HepG2 (cell line): ENCODE data around the gene SPATA13. TPM values are rescaled to one million over a fixed set of nuclear protein-coding genes. Genes with fewer than 3 reads are reported as not detected.

Experiments
- ATAC-seq: fragments of 200-7000 bp; cut with Tn5 transposase; 3 replicates; pipeline ENCODE4 v1.9.1; 2020; ENCODE audit warnings: mild to moderate bottlenecking, moderate library complexity
- BruUV-seq: library from RNA; stranded (reverse); fragments of 400-500 nt; replicated peaks from 2 replicates; lab custom pipeline; 2021; lab: Mats Ljungman, UMichigan
- CTCF ChIA-PET: fragments of 300-600 bp; formaldehyde crosslinking; extraction: SDS; loops from one replicate; lab custom pipeline; 2021; ENCODE audit warnings: low total read pairs, inconsistent platforms, low intra/inter-chr PET ratio; lab: Yijun Ruan, JAX
- POLR2A ChIA-PET: fragments of 350-600 bp; sonication (Branson Sonifier 250); formaldehyde crosslinking; loops from one replicate; lab custom pipeline; 2020; ENCODE audit warnings: antibody characterized with exemption, inconsistent platforms; lab: Yijun Ruan, JAX
- DNase-seq: peaks from one replicate; pipeline ENCODE4 v3.0.0-alpha.2; 2015; ENCODE audit warnings: low spot score
- FAIRE-seq: peaks from 3 replicates; lab custom pipeline; 2011; peaks lifted over from hg19 to GRCh38; lab: Jason Lieb, UNC
- H2AFZ ChIP-seq: one replicate; pipeline ENCODE4 v1.6.1; 2011; ENCODE audit warnings: low read length, inconsistent platforms
- H3K27ac ChIP-seq: fragments of 300-600 bp; 3 replicates; pipeline ENCODE4 v1.8.0; 2011; ENCODE audit warnings: mixed run types, mild to moderate bottlenecking, mixed read lengths, low read length, inconsistent platforms; ENCODE audit not compliant: insufficient read depth; ENCODE audit errors: extremely low read length
- H3K27me3 ChIP-seq, 2 experiments: fragments of 200-600 bp in 1 of 2; 2 replicates in 1 of 2; 3 replicates in 1 of 2; pipeline versions ENCODE4 v1.6.0 to v1.8.0; 2011; ENCODE audit warnings: low read length in 2 of 2, mild to moderate bottlenecking in 2 of 2, moderate library complexity in 2 of 2, inconsistent platforms in 1 of 2; ENCODE audit not compliant: insufficient read depth in 2 of 2, control insufficient read depth in 1 of 2
- H3K36me3 ChIP-seq, 2 experiments: fragments of 200-600 bp in 1 of 2; replicated peaks in 1 of 2; 2 replicates in 1 of 2; 3 replicates in 1 of 2; pipeline versions ENCODE4 v1.5.1 to v1.8.0; 2011; ENCODE audit warnings: low read length in 2 of 2, inconsistent platforms in 1 of 2; ENCODE audit not compliant: insufficient read depth in 2 of 2, control insufficient read depth in 1 of 2
- H3K4me1 ChIP-seq: 2 replicates; pipeline ENCODE4 v1.5.1; 2012; ENCODE audit warnings: low read length, inconsistent platforms; ENCODE audit not compliant: insufficient read depth
- H3K4me2 ChIP-seq: 2 replicates; pipeline ENCODE4 v1.6.0; 2011; ENCODE audit warnings: low read depth, low read length, inconsistent platforms
- H3K4me3 ChIP-seq, 3 experiments: fragments of 200-600 bp in 1 of 3; sonication (generic), shearing (Covaris generic) in 1 of 3; replicated peaks in 1 of 3; 2 replicates each; pipeline ENCODE4 v1.5.1; 2011 to 2016; ENCODE audit warnings: low read length in 3 of 3, inconsistent platforms in 2 of 3, low read depth in 2 of 3, mild to moderate bottlenecking in 2 of 3, control low read depth in 1 of 3, mixed read lengths in 1 of 3; ENCODE audit not compliant: insufficient read depth in 1 of 3
- H3K79me2 ChIP-seq: one replicate; pipeline ENCODE4 v1.6.1; 2011; ENCODE audit warnings: low read length, inconsistent platforms; ENCODE audit not compliant: insufficient read depth
- H3K9ac ChIP-seq: 2 replicates; pipeline ENCODE4 v1.6.0; 2011; ENCODE audit warnings: mild to moderate bottlenecking, low read depth, low read length, inconsistent platforms; ENCODE audit not compliant: insufficient read depth
- H3K9me3 ChIP-seq: 2 replicates; pipeline ENCODE4 v1.5.1; 2012; ENCODE audit warnings: mild to moderate bottlenecking, low read length
- H4K20me1 ChIP-seq: 2 replicates; pipeline ENCODE4 v1.6.0; 2011; ENCODE audit warnings: inconsistent platforms, mild to moderate bottlenecking, low read length, moderate library complexity; ENCODE audit not compliant: insufficient read depth
- ARID2 ChIP-seq: sonication (generic); formaldehyde crosslinking; IDR thresholded peaks from 2 replicates; pipeline ENCODE4 v1.8.1; 2022; ENCODE audit warnings: mild to moderate bottlenecking, missing genetic modification reagents, borderline replicate concordance
- CREB1 ChIP-seq, 2 experiments: fragments of 450-650 bp in 1 of 2; IDR thresholded peaks; 2 replicates each; pipeline ENCODE4 v1.6.1; 2016 to 2017; ENCODE audit warnings: control low read depth in 1 of 2, mild to moderate bottlenecking in 1 of 2, missing compliant biosample characterization in 1 of 2, missing genetic modification characterization in 1 of 2
- HOXA3 ChIP-seq: sonication (generic); formaldehyde crosslinking; IDR thresholded peaks from 2 replicates; pipeline ENCODE4 v1.5.0; 2020; ENCODE audit warnings: missing genetic modification reagents
- NR2F6 ChIP-seq, 2 experiments: IDR thresholded peaks; 2 replicates each; pipeline ENCODE4 v1.6.1; 2016; ENCODE audit warnings: antibody characterized with exemption in 1 of 2, mild to moderate bottlenecking in 1 of 2
- PATZ1 ChIP-seq: sonication (generic); formaldehyde crosslinking; IDR thresholded peaks from 2 replicates; pipeline ENCODE4 v1.4.0; 2020; ENCODE audit warnings: missing genetic modification reagents
- PHF20 ChIP-seq: sonication (generic); formaldehyde crosslinking; IDR thresholded peaks from 2 replicates; pipeline ENCODE4 v1.5.0; 2020; ENCODE audit warnings: mild to moderate bottlenecking, missing genetic modification reagents
- RFX5 ChIP-seq: IDR thresholded peaks from 2 replicates; pipeline ENCODE4 v1.6.1; 2011; ENCODE audit warnings: low read depth, low read length, improper control_type of control experiment
- TEAD2 ChIP-seq: sonication (generic); formaldehyde crosslinking; IDR thresholded peaks from 2 replicates; pipeline ENCODE4 v1.9.0; 2021; ENCODE audit warnings: missing genetic modification reagents
- ZIK1 ChIP-seq: sonication (generic); formaldehyde crosslinking; IDR thresholded peaks from 2 replicates; pipeline ENCODE4 v1.5.0; 2020; ENCODE audit warnings: mild to moderate bottlenecking, low read depth, missing genetic modification reagents, borderline replicate concordance
- ZNF225 ChIP-seq: sonication (generic); formaldehyde crosslinking; IDR thresholded peaks from 2 replicates; pipeline ENCODE4 v1.4.0; 2020; ENCODE audit warnings: mild to moderate bottlenecking, missing genetic modification reagents
- ZNF253 ChIP-seq: sonication (generic); formaldehyde crosslinking; IDR thresholded peaks from 2 replicates; pipeline ENCODE4 v1.8.0; 2022; ENCODE audit warnings: mild to moderate bottlenecking, missing genetic modification reagents, borderline replicate concordance
- ZNF670 ChIP-seq: sonication (generic); formaldehyde crosslinking; IDR thresholded peaks from 2 replicates; pipeline ENCODE4 v1.8.0; 2022; ENCODE audit warnings: mild to moderate bottlenecking, missing genetic modification reagents, borderline replicate concordance
- WGBS: methylation state at CpG from one replicate; pipeline ENCODE4 v1.1.6; 2017; ENCODE audit warnings: low lambda C conversion rate; 5-methylcytosine and 5-hydroxymethylcytosine counted together
- in situ Hi-C: cut with HindIII; loops from 2 replicates; pipeline ENCODE4 v1.10.0; 2017; ENCODE audit warnings: low pct_unique_long_range_greater_than_20kb; ENCODE audit not compliant: extremely low pct_ligation_motif_present
- intact Hi-C: fragments of 100-400 bp; cut with micrococcal nuclease; formaldehyde crosslinking; loops from one replicate; pipeline ENCODE4 v1.10.0; 2022; ENCODE audit not compliant: unreplicated experiment
- polyA plus RNA-seq, 8 experiments: library from polyadenylated mRNA; depleted of rRNA in 3 of 8; stranded (reverse) in 7 of 8; unstranded in 1 of 8; fragments of >200 nt; fragmentation: Illumina TruSeq in 4 of 8; extraction: Trizol in 4 of 8; gene quantifications; 2 replicates each; pipeline versions ENCODE4 v1.2.1 to v1.2.3, GENCODE V29; 2011 to 2016; ENCODE audit warnings: low read depth in 4 of 8, missing spikeins in 1 of 8, mixed read lengths in 1 of 8; ENCODE audit not compliant: insufficient read depth in 1 of 8
- total RNA-seq, 5 experiments: library from RNA; depleted of rRNA; stranded (reverse); fragments of >200 nt; fragmentation: Illumina TruSeq; extraction: Trizol; gene quantifications; 2 replicates each; pipeline ENCODE4 v1.2.3, GENCODE V29; 2016; ENCODE audit warnings: low read depth in 1 of 5
- TF ChIP-seq, protein P1 (sequence below), 2 experiments: fragments of 450-650 bp in 1 of 2; sonication (generic) in 1 of 2; formaldehyde crosslinking in 1 of 2; IDR thresholded peaks; 2 replicates each; pipeline versions ENCODE4 v1.6.1 to v1.8.0; 2016 to 2022; ENCODE audit warnings: antibody characterized with exemption in 1 of 2, mild to moderate bottlenecking in 1 of 2, missing genetic modification reagents in 1 of 2

Gene SPATA13
- total and polyA plus RNA-seq, 2 of the 13 experiments (the other 11 are each of a cell fraction or from before 2014, with no cell fraction given), result 11.3 to 14.2 TPM

GRCh38 chr13:24273926-24274325 lies 113.4 kb downstream of the SPATA13 start:
- H3K4me2 ChIP-seq, result no peak overlapping the region
- ATAC-seq (no peak), DNase-seq (no peak), FAIRE-seq (no peak)
- in situ Hi-C loops, result no loop called here
- no peaks in the 10 kb centered on the region for H3K9me3 ChIP-seq
- CTCF ChIA-PET, result no interaction called here
- H3K79me2 ChIP-seq, result peaks cover 6% of the 10 kb centered on the region
- no peak overlapping the region for H3K9ac ChIP-seq
- peaks cover 34% of the 10 kb centered on the region for H3K4me1 ChIP-seq
- peaks cover 3% of the 10 kb centered on the region; the same call in 1 of the 2 replicates for H4K20me1 ChIP-seq
- H3K27me3 ChIP-seq, result no peaks in the 10 kb centered on the region
- H2AFZ ChIP-seq, result no peak overlapping the region
- POLR2A ChIA-PET, result no interaction called here
- H3K27ac ChIP-seq, result no peak overlapping the region
- H3K36me3 ChIP-seq, result peaks cover 1 to 2% of the 10 kb centered on the region in 2 experiments; a peak in 1 of 5 replicates
- no peak overlapping the region for H3K4me3 ChIP-seq
- intact Hi-C loops, result no loop called here
- WGBS, result 99% methylated on average over 7 of the region's 7 CpGs
- BruUV-seq, result no TSS peak
- TF ChIP-seq, protein P1, sequence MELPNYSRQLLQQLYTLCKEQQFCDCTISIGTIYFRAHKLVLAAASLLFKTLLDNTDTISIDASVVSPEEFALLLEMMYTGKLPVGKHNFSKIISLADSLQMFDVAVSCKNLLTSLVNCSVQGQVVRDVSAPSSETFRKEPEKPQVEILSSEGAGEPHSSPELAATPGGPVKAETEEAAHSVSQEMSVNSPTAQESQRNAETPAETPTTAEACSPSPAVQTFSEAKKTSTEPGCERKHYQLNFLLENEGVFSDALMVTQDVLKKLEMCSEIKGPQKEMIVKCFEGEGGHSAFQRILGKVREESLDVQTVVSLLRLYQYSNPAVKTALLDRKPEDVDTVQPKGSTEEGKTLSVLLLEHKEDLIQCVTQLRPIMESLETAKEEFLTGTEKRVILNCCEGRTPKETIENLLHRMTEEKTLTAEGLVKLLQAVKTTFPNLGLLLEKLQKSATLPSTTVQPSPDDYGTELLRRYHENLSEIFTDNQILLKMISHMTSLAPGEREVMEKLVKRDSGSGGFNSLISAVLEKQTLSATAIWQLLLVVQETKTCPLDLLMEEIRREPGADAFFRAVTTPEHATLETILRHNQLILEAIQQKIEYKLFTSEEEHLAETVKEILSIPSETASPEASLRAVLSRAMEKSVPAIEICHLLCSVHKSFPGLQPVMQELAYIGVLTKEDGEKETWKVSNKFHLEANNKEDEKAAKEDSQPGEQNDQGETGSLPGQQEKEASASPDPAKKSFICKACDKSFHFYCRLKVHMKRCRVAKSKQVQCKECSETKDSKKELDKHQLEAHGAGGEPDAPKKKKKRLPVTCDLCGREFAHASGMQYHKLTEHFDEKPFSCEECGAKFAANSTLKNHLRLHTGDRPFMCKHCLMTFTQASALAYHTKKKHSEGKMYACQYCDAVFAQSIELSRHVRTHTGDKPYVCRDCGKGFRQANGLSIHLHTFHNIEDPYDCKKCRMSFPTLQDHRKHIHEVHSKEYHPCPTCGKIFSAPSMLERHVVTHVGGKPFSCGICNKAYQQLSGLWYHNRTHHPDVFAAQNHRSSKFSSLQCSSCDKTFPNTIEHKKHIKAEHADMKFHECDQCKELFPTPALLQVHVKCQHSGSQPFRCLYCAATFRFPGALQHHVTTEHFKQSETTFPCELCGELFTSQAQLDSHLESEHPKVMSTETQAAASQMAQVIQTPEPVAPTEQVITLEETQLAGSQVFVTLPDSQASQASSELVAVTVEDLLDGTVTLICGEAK (IDR thresholded peaks at IDR 0.05), result no peak
- TF ChIP-seq, protein P1 (CRISPR knock-in tag; IDR thresholded peaks at IDR 0.05), result no peak
- TF ChIP-seq ZNF253 (CRISPR knock-in tag) (no peak), ARID2 (CRISPR knock-in tag) (no peak), PATZ1 (CRISPR knock-in tag) (no peak), ZIK1 (CRISPR knock-in tag) (no peak), PHF20 (no peak), TEAD2 (CRISPR knock-in tag) (no peak), ZNF225 (CRISPR knock-in tag) (no peak), CREB1 (IDR thresholded peaks at IDR 0.05) (no peak), CREB1 (CRISPR knock-in tag; IDR thresholded peaks at IDR 0.05) (no peak), RFX5 (no peak), ZNF670 (CRISPR knock-in tag) (no peak), NR2F6 (IDR thresholded peaks at IDR 0.05) (no peak), NR2F6 (CRISPR knock-in tag; IDR thresholded peaks at IDR 0.05) (no peak), HOXA3 (CRISPR knock-in tag) (no peak)
